ENCODE measurements around the gene AXDND1.

Gene AXDND1

GRCh38 chr1:179337942-179338560 lies 27.7 kb upstream of the AXDND1 start:
- H3K27ac ChIP-seq, result no peak overlapping the region
- ChIA-PET POLR2A (ENCODE audit: low non-redundant PET) (no interaction called here), CTCF (no interaction called here)
- no peak for TF ChIP-seq CTCF (conservative IDR thresholded peaks at IDR 0.05; ENCODE audit: low read depth)
- DNase-seq (ENCODE audit: low spot score), result no peak

GRCh38 chr1:179340918-179341317 lies 24.9 kb upstream of the AXDND1 start:
- DNase-seq (ENCODE audit: low spot score), result no peak
- POLR2A ChIA-PET (ENCODE audit: low non-redundant PET), result no interaction called here
- CTCF ChIA-PET, result interaction anchor here (0.6 kb wide), 1 partner anchor 407 kb away, joined by 4 read pairs; no protein-coding TSS in a partner anchor
- no peak for TF ChIP-seq CTCF (conservative IDR thresholded peaks at IDR 0.05; ENCODE audit: low read depth)
- no peak overlapping the region for H3K27ac ChIP-seq

GRCh38 chr1:179341943-179342547 lies 23.7 kb upstream of the AXDND1 start:
- ChIA-PET POLR2A (ENCODE audit: low non-redundant PET) (no interaction called here), CTCF (no interaction called here)
- no peak for TF ChIP-seq CTCF (conservative IDR thresholded peaks at IDR 0.05; ENCODE audit: low read depth)
- DNase-seq (ENCODE audit: low spot score), result no peak
- H3K27ac ChIP-seq, result no peak overlapping the region

GRCh38 chr1:179342740-179343404 lies 22.9 kb upstream of the AXDND1 start:
- no peak for TF ChIP-seq CTCF (conservative IDR thresholded peaks at IDR 0.05; ENCODE audit: low read depth)
- ChIA-PET POLR2A (ENCODE audit: low non-redundant PET) (no interaction called here), CTCF (interaction anchor here (0.5 kb wide), 1 partner anchor 237 kb away, joined by 3 read pairs; no protein-coding TSS in a partner anchor)
- DNase-seq (ENCODE audit: low spot score), result no peak
- no peak overlapping the region for H3K27ac ChIP-seq

- TF ChIP-seq CTCF (conservative IDR thresholded peaks at IDR 0.05; ENCODE audit: low read depth), result no peak
- ChIA-PET CTCF (no interaction called here), POLR2A (ENCODE audit: low non-redundant PET) (no interaction called here)
- no peak for DNase-seq (ENCODE audit: low spot score)
- no peak overlapping the region for H3K27ac ChIP-seq
Measured at GRCh38 chr1:179351281-179351680, 14.5 kb upstream of the AXDND1 start.

GRCh38 chr1:179352236-179352635 lies 13.5 kb upstream of the AXDND1 start:
- TF ChIP-seq CTCF (conservative IDR thresholded peaks at IDR 0.05; ENCODE audit: low read depth), result no peak
- CTCF ChIA-PET, result interaction anchor here (0.7 kb wide), 1 partner anchor 289 kb away, joined by 3 read pairs; no protein-coding TSS in a partner anchor
- no peak for DNase-seq (ENCODE audit: low spot score)
- POLR2A ChIA-PET (ENCODE audit: low non-redundant PET), result no interaction called here
- no peak overlapping the region for H3K27ac ChIP-seq
